GM19467 (cell line): ENCODE data around the gene FAM83D.
A peak's percentile ranks its signal among the peaks of the same experiment; 100 is the strongest.
"Not testable (repeated sequence)": the region's sequence is repeated elsewhere in the genome, so short reads cannot be mapped to it uniquely, and the experiment has no call there.

Experiments used
- ATAC-seq: cut with Tn5 transposase; IDR thresholded peaks from one replicate; pipeline ENCODE4 v1.9.1; 2021; ENCODE audit warnings: mild to moderate bottlenecking, moderate library complexity; ENCODE audit not compliant: unreplicated experiment

The FAM83D gene

DNA sequence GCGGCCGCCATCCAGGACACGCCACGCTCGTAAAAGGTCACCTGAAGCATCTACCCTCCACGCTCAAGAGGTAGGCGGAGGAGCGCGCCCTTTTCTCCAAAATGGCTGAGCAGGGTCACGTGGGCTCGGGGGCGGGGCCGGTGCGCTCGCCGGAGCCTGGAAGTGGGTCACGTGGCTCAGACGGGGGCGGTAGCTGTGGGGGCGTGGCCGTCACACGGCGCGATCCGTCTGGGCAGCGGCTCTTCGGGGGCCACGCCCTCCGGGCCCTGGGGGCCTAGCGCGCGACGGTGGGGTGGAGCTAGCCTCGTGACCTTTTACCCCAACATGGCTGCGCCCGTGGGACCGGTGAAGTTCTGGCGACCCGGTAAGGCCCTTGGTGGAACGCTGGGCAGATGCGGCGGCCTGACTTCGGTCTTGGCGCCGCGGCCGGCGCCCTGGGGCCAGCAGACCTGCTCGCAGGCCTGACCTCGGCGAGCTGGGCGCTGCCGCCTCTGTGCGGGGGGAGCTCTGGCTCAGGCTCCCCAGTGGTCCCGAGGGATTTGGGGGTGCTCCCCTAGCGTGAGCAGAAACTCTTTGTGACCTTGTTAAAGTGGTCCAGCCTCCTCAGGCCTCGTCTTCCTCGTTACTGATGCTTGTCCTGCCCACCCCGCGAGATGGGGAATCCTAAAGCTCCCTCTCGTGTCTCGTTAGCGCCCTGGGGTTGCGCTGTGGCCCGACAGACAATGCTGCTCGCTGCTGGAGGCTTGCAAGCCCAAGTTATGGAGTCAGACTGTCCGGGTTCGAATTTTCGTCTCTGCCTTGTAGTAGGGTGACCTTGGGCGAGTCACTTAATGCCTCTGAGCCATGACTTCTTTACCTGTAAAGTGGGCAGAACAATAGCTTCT is 36.1 kb downstream of the FAM83D start, which contains the start of gene DHX35:
Gene DHX35 (plus strand): TSS at position 301 of the 884 bp plus-strand sequence. CDS start 24 bp downstream, at position 325.
- peak; percentile 93 for ATAC-seq

DNA sequence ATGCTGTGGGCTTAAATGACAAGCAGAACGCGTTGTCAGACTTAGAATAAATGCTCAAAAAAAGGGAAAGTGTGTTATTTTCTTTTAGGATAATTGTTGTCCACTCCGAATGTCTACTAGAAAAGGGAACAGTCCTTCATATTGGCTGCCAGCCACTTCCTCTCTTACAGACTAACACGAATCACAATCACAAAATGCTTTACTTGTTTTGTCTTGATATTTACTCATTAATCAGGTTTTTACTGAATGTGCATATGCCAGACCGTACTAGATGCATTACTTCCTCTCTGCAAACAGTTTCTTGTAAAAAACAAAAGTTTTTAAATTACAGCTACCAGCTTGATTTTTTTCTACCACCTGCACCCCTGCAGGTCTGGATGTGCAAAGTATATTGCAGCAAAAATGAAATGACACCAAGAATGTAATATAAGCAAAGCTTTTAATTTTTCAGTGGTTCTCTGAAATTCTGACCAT is 36.7 kb downstream of the FAM83D start:
- ATAC-seq, result no peak

DNA sequence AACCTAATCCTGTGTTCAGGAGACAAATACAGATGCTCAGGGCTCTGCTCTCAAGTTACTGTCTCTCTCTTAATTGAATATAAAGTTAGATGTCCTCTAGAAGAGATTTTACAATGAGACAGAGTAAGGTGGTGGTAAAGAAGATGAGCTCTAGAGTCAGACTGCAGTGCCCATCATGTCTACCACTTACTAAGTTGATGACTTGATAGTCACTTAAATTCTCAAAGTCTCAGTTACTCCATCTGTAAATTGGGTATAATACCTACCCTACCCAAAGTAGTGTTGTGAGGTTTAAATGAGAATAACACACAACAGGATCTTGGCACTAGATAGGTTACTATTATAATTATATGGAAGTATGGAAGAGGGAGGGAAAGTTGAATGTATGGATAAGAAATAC is 37.5 kb downstream of the FAM83D start:
- ATAC-seq, result no peak

DNA sequence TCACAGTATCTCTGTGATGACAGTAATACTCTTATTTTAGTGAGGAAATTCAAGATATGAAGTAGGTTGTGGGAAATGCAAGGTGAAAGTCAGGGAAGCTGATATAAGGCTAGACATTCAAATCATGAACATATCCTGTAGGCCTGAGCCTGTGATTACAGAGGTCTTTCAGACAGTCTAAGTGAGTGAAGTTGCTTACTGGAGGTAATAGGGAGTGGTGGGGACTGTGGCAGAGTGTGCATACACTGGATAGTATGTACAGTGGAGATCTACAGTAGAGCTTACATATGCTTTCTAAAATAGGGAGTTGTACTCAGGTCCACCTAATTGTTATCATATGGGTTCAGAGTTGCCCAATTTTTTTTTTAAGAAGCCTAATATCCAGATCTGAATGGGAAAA is 39.0 kb downstream of the FAM83D start:
- no peak for ATAC-seq

DNA sequence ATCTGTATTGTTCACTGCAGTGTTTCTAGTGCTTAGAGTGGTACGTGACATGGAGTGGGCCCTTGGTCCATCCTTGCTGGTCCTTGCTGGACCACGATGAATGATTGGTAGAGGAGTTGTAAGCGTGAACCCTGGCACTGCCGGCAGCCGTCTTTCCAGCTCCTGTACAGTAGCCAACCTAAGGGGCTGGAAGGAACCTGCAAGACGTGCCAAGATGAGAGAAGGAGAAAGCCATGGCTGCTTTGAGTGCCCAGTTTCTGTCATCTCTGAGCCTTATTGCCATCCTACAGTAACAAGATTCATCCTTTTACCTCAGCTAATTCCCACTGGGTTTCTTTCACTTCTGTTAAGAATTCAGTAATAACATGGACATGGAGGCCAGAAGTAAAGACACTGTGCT is 41.9 kb downstream of the FAM83D start:
- no peak for ATAC-seq

DNA sequence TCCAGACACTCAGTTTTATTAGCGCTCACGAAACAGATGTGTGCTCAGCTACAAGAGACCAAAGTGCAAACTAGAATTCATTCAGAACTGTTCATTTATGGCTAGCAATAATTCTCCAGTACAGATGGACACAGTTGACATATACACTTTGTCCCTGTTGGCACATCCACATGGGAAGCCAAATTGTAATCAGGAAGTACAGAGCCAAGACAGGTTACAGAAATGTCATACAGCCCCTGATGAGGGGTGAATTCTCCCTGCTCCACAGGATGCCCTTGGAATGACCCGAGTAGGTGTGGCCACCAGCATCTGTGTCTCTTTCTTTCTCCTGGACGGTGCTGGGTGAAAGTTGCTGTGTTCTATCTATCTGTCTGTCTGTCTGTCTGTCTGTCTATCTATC is 43.5 kb downstream of the FAM83D start:
- ATAC-seq, result no peak

DNA sequence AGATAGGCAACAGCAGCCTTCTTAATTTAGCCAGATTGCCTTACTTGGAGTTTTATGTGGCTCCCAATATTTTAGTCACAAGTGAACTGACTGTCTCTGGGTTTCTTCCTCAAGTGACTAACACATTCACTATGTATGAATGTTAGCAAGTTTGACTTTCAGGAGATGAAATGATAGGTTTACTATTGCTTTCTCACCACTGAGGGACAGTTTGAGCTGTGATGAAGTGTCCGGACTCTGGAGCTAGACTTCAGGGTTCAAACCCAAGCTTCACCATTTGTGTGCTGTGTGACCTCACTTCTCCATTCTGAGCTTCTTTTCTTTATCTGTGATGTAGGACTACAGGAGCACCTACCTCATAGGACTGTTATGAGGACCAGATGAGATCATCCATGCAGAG is 44.1 kb downstream of the FAM83D start:
- ATAC-seq, result no peak

DNA sequence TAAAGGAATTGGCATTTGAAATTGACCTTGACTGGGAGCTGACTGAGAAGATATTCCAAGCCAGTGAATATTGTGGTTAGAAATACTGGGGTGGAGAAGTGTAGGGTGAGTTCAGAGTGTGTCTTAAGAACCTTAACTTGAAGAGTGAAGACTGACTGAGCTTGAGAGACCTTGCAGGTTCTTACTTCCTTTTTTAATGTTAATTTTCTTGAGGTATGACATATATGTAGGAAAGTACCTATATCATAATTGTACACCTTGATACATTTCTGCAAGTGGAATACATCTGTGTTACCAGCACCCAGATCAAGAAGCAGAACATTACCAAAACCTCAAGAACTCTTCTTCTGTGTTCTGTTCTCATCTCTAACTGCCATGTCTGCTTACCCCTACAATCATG is 46.9 kb downstream of the FAM83D start:
- ATAC-seq, result no peak

DNA sequence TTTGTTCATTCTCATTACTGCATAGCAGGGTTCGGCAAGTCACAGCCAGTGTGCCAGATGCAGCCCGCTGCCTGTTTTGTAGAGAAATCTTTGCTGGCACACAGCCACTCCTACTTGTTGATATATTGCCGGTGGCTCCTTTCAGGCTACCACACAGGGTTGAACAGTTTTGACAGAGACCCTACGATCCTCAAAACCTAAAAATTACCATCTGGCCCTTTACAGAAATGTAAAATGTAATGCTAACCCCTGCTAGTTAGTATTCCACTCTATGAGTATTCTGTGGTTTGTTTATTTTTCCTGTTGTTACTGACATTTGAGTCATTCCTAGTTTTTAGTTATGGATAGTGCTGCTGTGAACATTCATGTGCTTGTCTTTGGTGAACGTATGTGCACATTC is 47.4 kb downstream of the FAM83D start:
- ATAC-seq, result no peak

DNA sequence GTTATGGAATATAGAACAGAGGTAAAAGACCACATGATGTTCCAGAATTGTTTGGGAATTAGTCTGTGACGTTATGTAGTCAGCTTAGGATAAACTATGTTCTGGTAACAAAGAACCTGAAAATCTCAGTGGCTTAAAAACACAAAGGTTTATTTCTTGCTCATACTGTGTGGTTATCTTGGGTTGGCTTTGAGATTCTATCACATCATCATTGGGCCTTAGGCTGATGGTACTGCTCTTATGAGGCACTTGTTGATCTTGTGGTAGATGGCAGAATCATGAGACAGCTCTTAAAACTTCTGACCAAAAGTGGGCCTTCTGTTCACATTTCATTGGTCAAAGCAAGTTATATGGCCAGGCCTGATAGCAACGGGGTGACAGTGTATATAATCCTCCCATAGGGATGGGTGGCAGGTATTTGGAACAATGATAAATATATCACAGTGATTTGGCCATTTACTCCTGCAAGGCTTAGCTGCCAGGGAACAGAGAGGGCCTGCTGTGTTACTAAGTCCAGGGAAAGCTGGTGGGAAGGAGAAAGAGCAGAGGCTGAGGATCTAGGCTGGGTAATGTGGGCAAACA is 49.4 kb downstream of the FAM83D start:
- ATAC-seq, result no peak

DNA sequence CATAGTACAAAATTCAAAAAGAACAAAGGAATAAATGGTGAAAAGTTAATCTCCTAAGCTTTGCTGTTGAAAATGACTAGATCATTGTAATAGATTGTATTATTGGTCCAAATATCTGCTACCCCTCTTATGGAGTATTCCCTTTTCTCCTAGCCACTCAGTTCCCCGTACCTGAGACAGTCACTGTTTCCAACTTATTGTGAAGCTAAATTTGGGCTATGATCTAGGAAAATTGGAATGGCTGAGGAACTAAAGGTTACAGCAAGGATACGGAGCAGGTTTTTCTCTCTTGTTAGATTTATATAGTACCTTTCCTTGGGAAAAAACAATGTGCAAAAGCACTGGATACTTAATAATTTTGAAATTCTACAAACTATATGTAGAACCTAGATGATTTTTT is 53.2 kb downstream of the FAM83D start:
- no peak for ATAC-seq

DNA sequence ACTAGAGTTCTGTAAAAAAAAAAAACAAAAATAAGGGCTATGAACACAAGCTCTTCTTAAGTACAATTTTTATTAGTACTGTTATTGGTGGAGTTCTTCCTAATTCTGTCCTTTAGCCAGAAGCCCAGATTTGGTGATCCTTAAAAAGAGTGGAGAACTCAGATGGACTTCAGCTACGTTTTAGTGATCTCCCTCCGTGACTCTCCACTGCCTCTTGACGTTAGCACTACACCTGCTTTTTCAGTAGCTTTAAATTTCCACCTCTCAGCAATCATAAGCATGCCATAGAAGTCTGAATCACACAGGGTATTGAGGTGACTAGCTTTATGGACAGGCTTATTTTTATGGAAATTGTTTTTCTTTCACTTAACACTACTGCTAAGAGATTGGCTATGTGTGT is 53.6 kb downstream of the FAM83D start:
- no peak for ATAC-seq

DNA sequence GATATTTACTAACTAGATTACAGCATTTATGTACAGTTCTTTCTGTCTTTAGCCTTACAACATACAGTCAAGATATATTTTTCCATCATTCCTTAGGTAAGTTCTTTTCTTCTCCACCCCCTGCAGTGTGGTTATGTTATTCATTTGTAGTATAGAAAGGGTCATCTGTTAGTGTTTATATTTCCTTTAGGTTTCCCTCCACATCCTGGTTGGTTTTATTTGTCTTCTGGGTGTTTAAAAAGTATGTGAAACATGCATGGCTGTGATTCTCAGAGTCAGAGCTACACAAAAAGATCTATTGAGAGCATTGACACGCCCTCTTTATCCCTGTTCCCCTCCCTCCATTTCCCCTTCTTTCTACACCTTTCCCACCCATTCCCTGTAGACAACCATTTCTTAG is 56.1 kb downstream of the FAM83D start:
- no peak for ATAC-seq

DNA sequence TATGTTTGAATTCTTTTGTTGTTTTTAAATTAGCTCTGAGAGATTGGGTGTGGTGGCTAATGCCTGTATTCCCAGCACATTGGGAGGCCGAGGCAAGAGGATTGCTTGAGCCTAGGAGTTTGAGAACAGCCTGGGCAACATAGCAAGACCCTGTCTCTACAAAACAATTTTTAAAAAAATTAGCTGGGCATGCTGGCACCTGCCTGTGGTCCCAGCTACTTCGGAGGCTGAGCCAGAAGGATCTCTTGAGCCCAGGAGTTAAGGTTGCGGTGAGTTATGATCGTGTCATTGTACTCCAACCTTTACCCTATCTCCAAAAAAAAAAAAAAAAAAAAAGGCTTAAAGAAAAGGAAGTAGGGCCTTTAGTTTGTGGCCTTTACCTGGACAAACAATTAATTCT is 58.8 kb downstream of the FAM83D start:
- ATAC-seq, result no peak

DNA sequence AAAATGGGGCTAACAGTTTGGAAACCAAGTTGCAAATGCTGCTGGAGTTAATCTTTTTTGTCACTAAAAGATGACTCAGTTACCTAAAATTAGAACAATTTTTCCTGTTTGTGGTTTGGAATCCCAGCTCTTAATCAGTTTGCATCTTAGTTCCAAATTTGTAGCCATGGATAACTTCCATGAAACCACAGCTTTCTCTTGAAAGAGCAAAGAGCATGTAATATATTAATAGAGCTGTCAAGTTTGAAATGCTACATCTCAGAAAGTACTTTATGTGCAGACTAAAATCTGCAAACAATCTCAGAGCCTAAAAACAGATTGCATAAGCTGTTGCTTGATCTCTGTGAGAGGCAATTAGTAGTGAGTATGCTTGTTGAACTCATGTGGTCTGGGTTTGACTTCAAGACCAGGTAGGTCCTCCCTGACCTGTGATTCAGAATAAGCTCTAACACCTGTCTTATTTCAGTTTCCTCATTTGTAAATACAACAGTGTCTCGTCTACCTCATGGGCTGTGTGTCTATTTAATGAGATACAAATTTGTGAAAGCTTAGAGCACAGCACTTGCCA is 59.5 kb downstream of the FAM83D start:
- no peak for ATAC-seq

DNA sequence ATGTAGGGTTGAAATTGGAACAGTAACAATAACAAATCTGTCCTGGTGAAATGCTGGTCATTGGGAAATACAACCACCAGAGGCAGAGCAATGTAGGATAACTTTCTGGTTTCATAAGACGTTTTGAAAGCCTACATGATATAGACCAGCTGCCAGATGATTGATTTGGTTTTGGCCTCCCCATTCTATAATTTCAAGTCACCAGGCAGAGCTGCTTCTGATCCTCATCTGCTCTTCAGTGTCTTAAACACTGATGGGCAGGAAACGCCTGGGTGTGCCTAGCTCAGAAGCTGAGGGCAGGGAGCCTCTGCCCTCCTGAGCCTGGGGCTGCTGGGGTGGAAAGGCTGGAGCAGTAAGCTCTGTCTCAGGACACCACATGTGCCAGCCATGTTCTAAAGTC is 60.4 kb downstream of the FAM83D start:
- no peak for ATAC-seq

DNA sequence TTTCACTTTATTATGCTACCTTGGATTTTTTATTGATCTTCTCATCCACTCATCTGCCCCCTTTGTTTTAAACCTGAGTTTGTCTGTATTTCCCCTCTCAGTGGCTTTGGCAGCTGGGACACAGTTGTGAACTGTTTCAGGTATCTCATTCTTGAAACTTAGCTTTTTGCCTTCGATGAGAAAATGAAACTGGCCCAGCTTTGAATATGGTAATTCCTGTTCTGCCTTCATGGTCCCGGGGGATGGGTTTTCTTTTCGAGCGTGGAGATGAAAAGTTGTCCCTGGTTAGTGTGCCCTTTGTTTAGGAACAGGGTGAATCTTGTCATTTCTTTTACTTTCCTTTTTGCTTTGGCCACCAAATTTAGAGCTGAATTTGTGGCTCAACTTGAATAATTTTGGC is 61.6 kb downstream of the FAM83D start:
- ATAC-seq, result no peak

DNA sequence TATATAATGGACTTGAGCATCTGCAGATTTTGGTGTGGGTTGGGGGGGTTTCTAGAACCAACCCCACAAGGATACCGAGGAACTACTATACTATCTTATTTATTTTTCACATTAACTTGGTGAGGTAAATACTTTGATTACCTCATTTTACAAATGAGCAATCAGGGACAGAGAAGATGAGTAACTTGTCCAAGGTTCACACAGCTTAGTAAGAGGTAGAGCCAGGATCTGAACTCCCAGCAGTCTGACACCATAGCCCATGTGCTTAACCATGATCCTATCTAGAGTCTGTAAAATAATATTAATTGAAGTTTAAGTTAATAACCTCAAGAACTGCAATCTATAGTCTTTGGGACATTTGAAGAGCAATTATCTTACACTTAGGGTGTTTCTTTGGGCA is 64.5 kb downstream of the FAM83D start:
- ATAC-seq, result no peak

DNA sequence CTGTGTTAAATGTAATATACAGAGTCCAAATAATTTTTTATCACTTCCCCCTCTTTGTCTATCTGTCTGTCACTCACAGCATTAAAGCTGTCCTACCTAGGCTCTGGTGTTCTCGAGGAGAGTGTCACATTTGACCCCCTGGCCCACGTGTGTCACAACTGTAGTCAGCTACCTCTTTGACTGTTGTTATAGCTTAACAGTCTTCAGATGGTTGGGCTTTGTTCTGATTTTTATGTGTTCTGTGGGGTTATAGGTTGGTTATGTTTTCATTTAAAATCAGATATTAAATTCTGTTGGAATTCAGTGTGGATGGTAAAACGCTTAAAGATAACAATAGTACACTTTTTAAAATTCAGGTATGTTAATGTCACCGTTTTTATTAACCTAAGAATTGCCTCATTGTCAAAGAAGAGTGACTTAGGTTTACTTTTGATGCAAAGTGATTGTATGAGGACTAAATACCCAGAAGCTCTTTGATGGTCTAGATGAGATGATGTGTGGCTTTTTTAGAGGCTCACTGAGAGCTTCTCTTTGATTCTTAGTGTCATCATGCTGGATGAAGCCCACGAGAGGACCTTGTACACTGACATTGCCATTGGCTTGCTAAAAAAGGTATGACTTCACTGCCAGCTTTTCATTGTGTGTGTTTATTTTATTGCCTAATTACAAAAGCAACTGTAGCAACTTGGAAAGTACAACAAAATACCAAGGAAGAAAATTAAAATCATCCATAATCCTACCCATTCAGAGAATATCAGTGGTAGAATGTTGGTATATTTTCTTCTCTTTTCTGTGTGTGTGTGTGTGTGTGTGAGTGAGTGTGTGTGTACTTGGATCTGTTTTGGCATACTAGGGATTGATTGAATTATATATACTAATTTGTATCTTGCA is 65.8 kb downstream of the FAM83D start:
- no peak for ATAC-seq

DNA sequence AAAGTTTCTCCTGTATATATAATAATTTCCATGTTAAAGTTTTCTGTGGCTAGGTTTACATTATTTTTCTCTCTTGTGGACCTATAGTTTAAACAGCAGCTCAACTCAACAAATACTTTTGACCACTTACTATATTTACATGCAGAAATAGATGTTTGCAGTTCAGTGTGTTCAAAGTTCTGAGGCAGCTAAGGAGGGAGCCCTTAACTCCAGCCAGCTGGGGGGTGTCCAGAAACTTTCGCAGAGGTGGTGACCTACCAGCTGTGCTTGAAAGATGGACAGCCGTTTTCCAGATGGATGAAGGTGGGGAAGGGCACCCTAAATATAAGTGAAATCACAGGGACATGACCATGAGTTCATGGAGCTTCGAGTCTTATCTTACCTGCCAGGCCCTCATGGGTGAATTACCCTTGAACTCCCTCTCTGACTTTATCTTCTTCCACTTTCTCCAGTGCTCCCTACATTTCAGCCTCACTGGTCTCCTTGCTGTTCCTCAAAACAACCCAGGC is 69.4 kb downstream of the FAM83D start:
- no peak for ATAC-seq

DNA sequence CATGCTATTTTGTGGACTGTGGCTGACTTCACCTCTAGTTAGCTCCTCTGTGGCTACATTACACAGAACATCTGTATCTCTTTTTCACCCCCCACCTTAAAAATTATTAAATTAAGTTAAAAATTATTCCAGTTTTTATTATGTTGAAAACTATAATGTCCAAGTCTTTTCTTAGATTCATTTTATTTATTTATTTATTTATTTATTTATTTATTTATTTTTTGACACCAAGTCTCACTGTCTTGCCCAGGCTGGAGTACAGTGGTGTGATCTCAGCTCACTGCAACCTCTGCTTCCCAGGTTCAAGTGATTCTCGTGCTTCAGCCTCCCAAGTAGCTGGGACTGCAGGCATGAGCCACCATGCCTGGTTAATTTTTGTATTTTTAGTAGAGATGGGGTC is 70.6 kb downstream of the FAM83D start:
- not testable (repeated sequence) for ATAC-seq
